Colonic mucosa (tissue), 4 donors: Measurements from ENCODE around the gene VDAC2. TPM values are rescaled to one million over a fixed set of nuclear protein-coding genes. Genes with fewer than 3 reads are reported as not detected.
"Not testable (repeated sequence)": the region's sequence is repeated elsewhere in the genome, so short reads cannot be mapped to it uniquely, and the experiment has no call there.

Experiments used
- DNase-seq: peaks from one replicate; pipeline ENCODE4 v3.0.0-alpha.2; 2020
- H3K27ac ChIP-seq: fragments of 200-600 bp; one replicate; pipeline ENCODE4 v1.8.0; 2021
- H3K27me3 ChIP-seq: fragments of 200-600 bp; one replicate; pipeline ENCODE4 v1.8.0; 2021
- H3K36me3 ChIP-seq: fragments of 200-600 bp; one replicate; pipeline ENCODE4 v1.8.0; 2021
- H3K4me1 ChIP-seq: fragments of 200-600 bp; one replicate; pipeline ENCODE4 v1.8.0; 2021; ENCODE audit warnings: mild to moderate bottlenecking
- H3K4me3 ChIP-seq: fragments of 200-600 bp; one replicate; pipeline ENCODE4 v1.8.0; 2021
- H3K9ac ChIP-seq, 2 donors: one replicate each; pipeline ENCODE4 v1.7.0; 2013; ENCODE audit warnings: control low read depth in 2 of 2, low read depth in 2 of 2, low read length in 2 of 2
- H3K9me3 ChIP-seq: fragments of 200-600 bp; one replicate; pipeline ENCODE4 v1.8.0; 2021
- intact Hi-C: fragments of 100-400 bp; cut with DNase I; formaldehyde crosslinking; loops from one replicate; pipeline ENCODE4 v1.14.1; 2022
- total RNA-seq, 2 donors: library from RNA; stranded (reverse); fragmentation: NEBNext Ultra II Directional in 1 of 2; extraction: Animal tissue kit (Norgen Biotek cat#: 25700) in 1 of 2; gene quantifications; one replicate each; pipeline ENCODE4 v1.2.1, GENCODE V29; 2021
- TF ChIP-seq, protein P1 (sequence below): fragments of 200-600 bp; IDR thresholded peaks from one replicate; pipeline ENCODE4 v1.8.0; 2022; ENCODE audit warnings: antibody characterized with exemption, mild to moderate bottlenecking
- donor health status: healthy.
- donor health status: DM: no; HTN: no; CAD: no.
- donor health status: DM: no; HTN: no; CAD: no.

The VDAC2 gene
- total RNA-seq, 2 donors from 2014 or later: 314 to 430 TPM

DNA sequence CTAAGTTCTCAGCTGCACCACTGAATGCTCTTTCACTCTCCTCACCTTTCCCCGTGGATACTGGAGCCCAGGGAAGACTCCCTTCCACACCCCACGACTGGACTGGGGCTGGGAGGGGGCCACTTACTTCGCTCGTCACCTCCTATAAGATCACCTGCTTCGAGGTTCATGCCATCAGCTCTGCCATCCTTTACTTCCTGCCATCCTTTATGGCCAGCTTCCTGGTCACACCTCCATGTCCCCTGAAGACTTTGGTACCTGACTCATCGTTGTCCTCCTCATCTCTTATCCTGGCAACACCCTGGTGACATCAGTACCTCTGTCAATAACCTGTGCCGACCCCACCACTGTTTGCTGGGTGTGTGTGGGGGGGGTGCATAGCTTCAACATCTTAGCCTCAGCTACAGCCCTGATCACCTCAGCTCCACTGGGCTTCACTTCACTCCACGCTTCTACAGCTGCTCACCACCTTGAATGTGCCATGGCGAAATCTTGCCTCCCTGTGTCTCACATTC lies 8.7 kb upstream of the VDAC2 start:
- TF ChIP-seq, protein P1, sequence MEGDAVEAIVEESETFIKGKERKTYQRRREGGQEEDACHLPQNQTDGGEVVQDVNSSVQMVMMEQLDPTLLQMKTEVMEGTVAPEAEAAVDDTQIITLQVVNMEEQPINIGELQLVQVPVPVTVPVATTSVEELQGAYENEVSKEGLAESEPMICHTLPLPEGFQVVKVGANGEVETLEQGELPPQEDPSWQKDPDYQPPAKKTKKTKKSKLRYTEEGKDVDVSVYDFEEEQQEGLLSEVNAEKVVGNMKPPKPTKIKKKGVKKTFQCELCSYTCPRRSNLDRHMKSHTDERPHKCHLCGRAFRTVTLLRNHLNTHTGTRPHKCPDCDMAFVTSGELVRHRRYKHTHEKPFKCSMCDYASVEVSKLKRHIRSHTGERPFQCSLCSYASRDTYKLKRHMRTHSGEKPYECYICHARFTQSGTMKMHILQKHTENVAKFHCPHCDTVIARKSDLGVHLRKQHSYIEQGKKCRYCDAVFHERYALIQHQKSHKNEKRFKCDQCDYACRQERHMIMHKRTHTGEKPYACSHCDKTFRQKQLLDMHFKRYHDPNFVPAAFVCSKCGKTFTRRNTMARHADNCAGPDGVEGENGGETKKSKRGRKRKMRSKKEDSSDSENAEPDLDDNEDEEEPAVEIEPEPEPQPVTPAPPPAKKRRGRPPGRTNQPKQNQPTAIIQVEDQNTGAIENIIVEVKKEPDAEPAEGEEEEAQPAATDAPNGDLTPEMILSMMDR: no peak
- no peaks in the 10 kb centered on the region for H3K9me3 ChIP-seq
- intact Hi-C loops: no loop called here
- no peak overlapping the region for H3K9ac ChIP-seq
- no peaks in the 10 kb centered on the region for H3K27me3 ChIP-seq
- no peaks in the 10 kb centered on the region for H3K36me3 ChIP-seq
- peak; percentile 70 for DNase-seq
- peaks cover 5% of the 10 kb centered on the region for H3K4me1 ChIP-seq
- peak overlapping the region; percentile 66 for H3K27ac ChIP-seq
- H3K4me3 ChIP-seq: no peak overlapping the region

DNA sequence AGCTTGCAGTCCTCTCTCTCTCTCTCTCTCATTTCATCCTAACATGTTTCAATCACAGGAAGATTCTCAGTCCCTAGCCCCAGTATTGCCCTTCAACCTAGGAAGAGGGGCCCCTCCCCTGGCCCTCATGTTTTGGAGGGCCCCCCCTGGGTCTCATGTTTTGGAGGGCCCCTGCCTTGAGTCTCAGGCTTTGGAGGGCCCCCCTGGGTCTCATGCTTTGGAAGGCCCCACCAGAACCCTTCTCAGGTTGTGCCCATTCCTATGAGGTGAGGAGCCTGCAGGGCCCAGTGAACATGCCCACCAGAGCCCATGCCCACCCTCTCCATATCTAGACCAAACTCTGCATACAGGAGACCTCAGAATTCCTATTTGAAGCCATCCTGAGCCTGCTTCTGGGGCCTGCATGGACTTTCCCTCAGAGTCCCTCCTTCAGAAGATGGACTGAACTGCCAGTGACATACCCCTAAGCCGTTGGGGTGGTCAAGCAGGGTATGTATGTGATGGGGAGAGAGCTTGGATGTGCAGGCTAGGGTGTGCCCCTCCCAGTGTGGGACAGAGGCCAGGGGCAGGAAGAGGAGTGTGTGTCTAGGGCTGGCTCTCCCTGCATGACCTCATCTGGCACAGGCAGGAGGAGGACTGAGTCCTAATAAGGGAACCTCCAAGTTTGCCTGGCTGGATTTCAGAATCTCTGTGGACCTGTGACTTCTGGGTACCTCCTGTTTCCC lies 8.1 kb upstream of the VDAC2 start:
- H3K27me3 ChIP-seq: no peaks in the 10 kb centered on the region
- peak; percentile 66 for DNase-seq
- H3K4me1 ChIP-seq: peaks cover 5% of the 10 kb centered on the region
- H3K4me3 ChIP-seq: no peak overlapping the region
- intact Hi-C loops: no loop called here
- peak overlapping the region; percentile 5 to 17 for H3K9ac ChIP-seq
- peak overlapping the region; percentile 24 for H3K27ac ChIP-seq
- no peaks in the 10 kb centered on the region for H3K36me3 ChIP-seq
- TF ChIP-seq, protein P1: no peak
- no peaks in the 10 kb centered on the region for H3K9me3 ChIP-seq

- H3K4me1 ChIP-seq, intact Hi-C loops, H3K27me3 ChIP-seq, DNase-seq, H3K36me3 ChIP-seq, H3K9me3 ChIP-seq, H3K4me3 ChIP-seq: not testable (repeated sequence)
- peak overlapping the region; percentile 24 for H3K27ac ChIP-seq
- H3K9ac ChIP-seq: peak overlapping the region in 1 of 2 donors; percentile 5
These were observed 7.5 kb upstream of the VDAC2 start for GRCh38 chr10:75203046-75203620.

- intact Hi-C loops: no loop called here
- Histone ChIP-seq H3K4me1 (peaks cover 5% of the 10 kb centered on the region), H3K9ac (no peak overlapping the region), H3K27ac (peak overlapping the region; percentile 24), H3K9me3 (no peaks in the 10 kb centered on the region), H3K4me3 (no peak overlapping the region), H3K36me3 (no peaks in the 10 kb centered on the region), H3K27me3 (no peaks in the 10 kb centered on the region)
- no peak for DNase-seq
- TF ChIP-seq, protein P1: no peak
These were observed 6.9 kb upstream of the VDAC2 start for GRCh38 chr10:75203724-75204123.

- Histone ChIP-seq H3K4me1 (peaks cover 5% of the 10 kb centered on the region), H3K9ac (no peak overlapping the region), H3K4me3 (no peak overlapping the region), H3K27me3 (no peaks in the 10 kb centered on the region), H3K36me3 (no peaks in the 10 kb centered on the region), H3K9me3 (no peaks in the 10 kb centered on the region), H3K27ac (no peak overlapping the region)
- TF ChIP-seq, protein P1: no peak
- DNase-seq: no peak
- intact Hi-C loops: no loop called here
These were observed 4.7 kb upstream of the VDAC2 start for GRCh38 chr10:75205908-75206307.

DNA sequence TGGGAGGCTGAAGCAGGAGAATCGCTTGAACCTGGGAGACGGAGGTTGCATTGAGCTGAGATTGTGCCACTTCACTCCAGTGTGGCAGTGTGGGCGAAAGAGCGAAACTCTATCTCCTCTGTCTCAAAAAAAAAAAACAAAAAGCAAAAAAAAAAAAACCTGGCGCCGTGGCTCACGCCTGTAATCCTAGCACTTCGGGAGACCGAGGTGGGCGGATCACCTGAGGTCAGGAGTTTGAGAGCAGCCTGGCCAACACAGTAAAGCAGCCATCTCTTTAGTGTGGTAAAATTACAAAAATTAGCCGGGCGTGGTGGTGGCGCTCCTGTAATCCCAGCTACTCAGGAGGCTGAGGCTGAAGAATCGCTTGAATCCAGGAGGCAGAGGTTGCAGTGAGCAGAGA lies 4.0 kb upstream of the VDAC2 start:
- H3K9ac ChIP-seq, H3K27me3 ChIP-seq, H3K4me3 ChIP-seq, H3K27ac ChIP-seq, H3K36me3 ChIP-seq, H3K9me3 ChIP-seq, intact Hi-C loops, H3K4me1 ChIP-seq, DNase-seq: not testable (repeated sequence)
